GM18873 (cell line): ENCODE data around the gene GHRHR.

ENCODE experiments used
- ATAC-seq: cut with Tn5 transposase; IDR thresholded peaks from one replicate; pipeline ENCODE4 v1.9.1; 2021; ENCODE audit warnings: mild to moderate bottlenecking, moderate library complexity, moderate number of reproducible peaks; ENCODE audit not compliant: unreplicated experiment, low FRiP score

Gene GHRHR

DNA sequence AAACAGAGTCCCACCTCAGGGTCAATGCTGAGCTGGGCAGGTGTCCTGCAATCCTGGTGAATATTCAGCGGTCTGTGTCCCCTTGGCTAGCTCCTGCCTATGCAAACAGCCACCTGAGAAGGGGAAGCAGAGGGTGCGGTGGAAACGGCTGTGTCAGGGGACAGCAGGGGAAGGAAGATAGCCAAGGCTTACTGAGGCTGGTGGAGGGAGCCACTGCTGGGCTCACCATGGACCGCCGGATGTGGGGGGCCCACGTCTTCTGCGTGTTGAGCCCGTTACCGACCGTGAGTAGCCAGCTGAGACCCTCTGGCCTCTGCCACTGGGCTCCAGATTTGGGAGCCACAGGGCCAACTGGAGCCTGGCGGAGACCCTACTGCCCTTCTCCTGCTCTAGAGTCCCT, at the start of gene GHRHR:
TSS of gene GHRHR (plus strand) at position 112 of the 400 bp plus-strand sequence. CDS start at position 228, 116 bp downstream.
- no peak for ATAC-seq

DNA sequence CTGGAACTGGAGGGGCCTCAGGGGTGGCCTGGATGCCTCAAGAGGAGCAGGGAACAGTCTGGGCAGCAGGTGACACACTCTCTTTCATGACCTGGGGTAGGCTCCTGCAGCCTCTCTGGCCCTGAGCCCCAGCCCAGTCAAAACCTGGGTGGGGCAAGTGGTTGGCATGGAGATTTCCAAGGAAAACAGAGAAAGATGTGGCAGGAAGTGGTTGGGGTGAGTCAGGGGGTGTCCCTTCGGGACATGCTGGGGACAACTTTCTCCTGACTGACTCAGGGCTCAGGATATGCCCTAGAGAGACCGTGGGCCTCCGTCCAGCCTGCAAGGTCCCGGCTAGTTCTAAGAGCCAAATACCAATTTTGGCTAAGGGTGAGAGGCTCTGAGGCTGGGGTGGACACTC, 49.2 kb upstream of the GHRHR start:
- no peak for ATAC-seq

DNA sequence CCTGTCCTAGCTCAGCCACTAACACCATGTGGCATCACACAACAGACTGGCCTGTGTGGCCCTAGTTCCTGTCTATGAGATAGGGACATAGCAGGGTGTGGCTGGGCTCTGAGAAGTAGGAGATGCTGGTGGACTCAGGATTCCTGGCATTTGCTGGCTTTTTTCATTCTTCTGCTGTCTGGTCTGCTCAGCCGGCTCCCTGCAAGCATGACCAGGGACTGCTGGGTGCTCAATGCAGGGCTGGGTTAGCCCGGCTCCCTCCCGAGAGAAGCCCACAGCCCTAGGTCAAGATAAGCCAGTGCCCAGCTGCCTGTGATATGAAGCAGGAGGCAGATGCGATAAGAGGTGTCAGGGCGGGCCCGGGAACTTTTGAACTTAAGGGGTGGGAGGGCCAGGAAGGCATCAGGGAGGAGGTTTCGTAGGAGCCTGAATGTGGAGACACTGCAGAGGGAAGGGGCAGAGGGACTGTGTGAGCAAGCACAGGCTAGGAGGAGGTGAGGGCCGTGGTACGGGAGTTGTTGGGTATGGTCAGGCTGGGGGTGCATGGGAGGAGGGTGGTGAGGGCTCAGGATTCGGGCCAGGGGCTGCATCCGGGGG, 48.6 kb upstream of the GHRHR start:
- ATAC-seq: no peak

GRCh38 chr7:30915751-30916150, 48.0 kb upstream of the GHRHR start:
- ATAC-seq: no peak

DNA sequence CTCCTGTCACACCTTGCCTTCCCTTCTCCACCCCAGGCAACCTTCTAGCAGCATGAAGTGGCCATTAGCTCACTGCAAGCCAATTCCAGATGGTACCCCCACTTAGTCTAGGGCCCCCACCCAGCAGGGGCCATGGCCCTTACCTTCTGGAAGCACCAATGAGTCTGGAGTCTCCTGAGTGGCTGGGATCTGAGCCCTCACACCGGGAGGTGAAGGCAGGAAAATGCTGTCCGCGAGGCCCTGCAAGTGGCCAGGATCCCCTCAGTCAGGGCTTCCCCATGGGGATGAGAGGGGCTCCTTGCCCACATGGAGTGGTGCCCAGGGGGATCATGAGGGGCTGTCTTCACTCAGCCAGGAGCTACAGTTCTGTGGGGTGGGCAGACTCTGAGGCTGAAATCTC, 47.5 kb upstream of the GHRHR start:
- ATAC-seq: no peak

DNA sequence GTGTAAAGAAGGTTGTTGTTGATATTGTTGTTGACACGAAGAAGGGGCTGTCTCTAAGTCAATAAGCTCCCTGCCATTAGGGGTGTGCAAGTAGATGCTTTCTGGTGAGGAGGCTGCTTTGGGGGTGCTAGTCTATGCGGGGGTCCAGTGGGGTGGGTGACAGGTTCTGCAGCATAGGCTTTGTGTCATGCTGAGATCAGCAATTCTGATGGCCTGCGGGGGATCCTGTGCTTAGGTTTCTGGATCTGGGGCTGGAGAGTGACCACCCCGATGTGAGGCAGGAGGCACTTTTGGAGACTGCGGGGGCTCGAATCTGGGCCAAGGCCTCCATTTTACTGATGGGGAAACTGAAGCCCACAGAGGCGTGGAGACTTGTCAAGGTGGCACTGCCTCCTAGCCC, 47.0 kb upstream of the GHRHR start:
- ATAC-seq: no peak

GRCh38 chr7:30917216-30917893, 46.4 kb upstream of the GHRHR start:
- no peak for ATAC-seq

GRCh38 chr7:30918676-30919075, 45.1 kb upstream of the GHRHR start:
- no peak for ATAC-seq

DNA sequence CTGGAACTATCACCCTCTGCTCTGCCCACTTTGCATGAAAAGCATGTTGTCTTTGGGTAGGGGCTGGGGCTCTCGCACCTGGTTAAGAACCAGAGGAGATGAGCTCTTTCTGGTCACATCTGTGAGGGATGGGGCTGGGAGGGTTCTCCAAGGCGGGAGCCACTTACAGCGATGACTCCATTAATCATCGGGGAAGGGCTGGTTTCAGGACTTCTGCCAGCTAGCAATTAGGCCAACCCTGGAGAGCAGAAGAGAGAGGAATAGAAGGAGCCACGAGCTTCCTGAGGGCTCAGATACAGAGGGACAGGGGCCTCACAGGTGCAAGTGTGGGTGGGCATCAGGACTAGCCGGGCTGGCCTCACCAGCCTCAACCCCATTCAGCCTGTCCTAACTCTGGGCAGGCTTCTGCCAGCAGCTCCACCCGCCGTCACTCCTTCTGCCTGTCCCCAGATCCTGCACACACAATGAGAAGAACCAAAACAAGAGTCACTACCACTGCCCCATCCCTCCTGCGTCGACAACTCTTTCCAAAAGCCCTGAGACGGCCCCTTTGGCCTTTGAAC, 43.7 kb upstream of the GHRHR start:
- no peak for ATAC-seq

GRCh38 chr7:30920584-30921539, 42.9 kb upstream of the GHRHR start:
- no peak for ATAC-seq

DNA sequence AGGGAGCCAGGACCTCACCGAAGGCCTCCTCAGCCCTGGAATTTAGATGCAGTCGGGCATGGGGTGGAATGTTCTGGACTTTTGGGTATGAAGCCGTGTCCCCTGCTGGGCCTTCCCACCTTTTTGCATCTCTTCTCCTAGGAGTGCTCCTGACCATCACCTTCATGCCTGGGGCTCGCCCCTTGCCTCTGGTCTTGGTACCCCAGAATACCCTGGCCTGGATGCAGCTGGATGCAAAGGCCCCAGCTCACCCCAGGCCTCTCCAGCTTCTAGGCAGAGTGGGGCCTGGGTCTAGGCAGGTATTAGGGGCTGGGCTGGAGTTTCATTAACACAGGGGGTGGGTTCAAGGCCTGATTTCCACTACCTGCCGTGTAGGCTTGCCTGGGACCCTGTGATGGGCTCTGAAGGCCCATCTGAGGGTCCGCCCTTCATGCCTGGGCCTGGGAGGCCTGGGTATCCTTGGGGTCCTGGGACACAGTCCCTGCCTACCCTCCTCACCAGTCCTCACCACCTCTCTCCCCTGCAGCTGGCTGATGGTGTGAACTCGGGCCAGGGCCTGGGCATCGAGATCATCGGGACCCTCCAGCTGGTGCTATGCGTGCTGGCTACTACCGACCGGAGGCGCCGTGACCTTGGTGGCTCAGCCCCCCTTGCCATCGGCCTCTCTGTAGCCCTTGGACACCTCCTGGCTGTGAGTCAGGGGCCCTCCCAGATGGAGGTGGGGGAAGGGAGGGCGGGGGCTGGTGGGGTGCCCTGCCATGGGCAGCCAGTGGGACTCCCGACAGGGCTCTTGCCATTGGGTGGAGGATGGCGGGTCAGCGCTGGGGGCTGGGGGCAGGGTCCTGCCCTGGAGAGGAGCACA, 42.0 kb upstream of the GHRHR start:
- ATAC-seq: no peak

DNA sequence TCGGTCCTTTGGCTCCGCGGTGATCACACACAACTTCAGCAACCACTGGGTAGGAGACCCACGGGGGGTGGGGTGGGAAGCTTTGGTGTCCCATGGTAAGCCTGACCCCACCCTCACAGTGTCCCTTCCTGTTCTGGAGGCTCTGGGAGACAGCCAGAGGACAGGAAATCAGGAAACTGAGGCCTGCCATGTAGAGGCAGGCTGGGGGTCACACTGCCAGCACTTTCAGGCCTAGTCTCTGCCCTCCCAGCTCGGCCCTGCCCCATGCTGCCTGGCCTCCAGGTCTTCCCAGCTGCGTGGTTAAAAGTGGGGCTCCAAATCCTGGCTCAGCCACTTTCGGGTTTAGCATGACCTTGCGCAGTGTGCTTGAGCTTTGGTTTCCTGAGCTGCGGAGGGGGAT, 41.2 kb upstream of the GHRHR start:
- ATAC-seq: no peak

- ATAC-seq: no peak
These were observed 40.6 kb upstream of the GHRHR start for GRCh38 chr7:30923009-30923773.

GRCh38 chr7:30923774-30924413, 39.9 kb upstream of the GHRHR start:
- no peak for ATAC-seq

DNA sequence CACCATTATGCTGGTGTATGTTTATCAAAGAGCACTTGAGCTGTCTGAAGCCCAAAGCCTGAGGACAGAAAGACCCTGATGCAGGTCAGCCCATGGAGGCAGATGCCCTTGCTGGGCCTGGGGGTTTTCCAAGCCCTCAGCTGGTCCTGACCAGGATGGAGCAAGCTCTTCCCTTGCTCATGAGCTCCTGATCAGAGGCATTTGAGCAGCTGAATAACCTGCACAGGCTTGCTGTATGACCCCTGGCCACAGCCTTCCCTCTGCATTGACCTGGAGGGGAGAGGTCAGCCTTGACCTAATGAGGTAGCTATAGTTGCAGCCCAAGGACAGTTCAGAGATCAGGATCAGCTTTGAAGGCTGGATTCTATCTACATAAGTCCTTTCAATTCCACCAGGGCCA, 39.1 kb upstream of the GHRHR start:
- ATAC-seq: no peak

GRCh38 chr7:30925117-30925516, 38.6 kb upstream of the GHRHR start:
- ATAC-seq: no peak

GRCh38 chr7:30925913-30926312, 37.8 kb upstream of the GHRHR start:
- no peak for ATAC-seq

GRCh38 chr7:30926313-30926712, 37.4 kb upstream of the GHRHR start:
- ATAC-seq: no peak

- no peak for ATAC-seq
These were observed 36.7 kb upstream of the GHRHR start for GRCh38 chr7:30927040-30927439.
